NCI-H82 treated with DMSO at 0.1 percent for 48 hours (cell line): ENCODE data around the gene G3BP2.

ENCODE experiments used
- DNase-seq: peaks from one replicate; lab custom pipeline; 2025; ENCODE audit not compliant: unreplicated experiment; lab: John Stamatoyannopoulos, UW

G3BP2 gene

DNA sequence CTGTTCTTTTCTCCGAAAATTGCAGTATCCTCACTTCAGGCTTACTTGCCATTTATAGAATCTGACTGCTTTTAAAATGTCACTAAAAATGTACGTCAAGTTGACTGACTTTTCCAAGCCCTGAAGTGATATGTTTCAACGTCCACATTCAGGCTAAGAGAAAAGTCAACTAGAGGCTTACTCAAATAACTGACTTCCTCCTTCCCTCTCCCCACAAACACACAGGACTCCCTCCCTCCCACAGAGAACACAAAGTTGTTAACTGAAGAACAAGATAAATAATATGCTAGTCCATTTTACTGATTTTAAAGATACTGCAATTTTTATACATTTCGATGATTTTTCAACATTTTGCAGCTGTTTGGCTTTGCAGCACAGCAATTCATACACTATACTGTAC is 29.1 kb downstream of the G3BP2 start:
- DNase-seq: no peak

DNA sequence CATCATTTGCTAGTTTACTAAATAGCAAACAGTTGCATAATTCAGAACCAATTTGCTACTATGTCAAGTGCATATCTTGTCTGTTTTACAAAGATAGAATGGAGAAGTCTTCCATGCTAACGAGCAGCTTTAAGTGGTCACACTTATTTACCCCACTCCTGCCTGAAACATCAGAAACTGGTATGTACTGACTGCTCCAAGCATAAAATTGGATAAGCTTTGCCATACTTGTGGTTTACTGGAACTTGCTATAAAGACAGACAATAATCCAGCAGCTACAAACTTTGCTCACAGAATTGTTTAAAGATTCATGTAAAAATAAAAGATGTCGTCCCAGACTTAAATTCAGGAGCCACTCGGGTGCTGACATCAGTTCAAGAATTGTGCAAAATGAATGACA is 29.6 kb downstream of the G3BP2 start:
- DNase-seq: no peak

DNA sequence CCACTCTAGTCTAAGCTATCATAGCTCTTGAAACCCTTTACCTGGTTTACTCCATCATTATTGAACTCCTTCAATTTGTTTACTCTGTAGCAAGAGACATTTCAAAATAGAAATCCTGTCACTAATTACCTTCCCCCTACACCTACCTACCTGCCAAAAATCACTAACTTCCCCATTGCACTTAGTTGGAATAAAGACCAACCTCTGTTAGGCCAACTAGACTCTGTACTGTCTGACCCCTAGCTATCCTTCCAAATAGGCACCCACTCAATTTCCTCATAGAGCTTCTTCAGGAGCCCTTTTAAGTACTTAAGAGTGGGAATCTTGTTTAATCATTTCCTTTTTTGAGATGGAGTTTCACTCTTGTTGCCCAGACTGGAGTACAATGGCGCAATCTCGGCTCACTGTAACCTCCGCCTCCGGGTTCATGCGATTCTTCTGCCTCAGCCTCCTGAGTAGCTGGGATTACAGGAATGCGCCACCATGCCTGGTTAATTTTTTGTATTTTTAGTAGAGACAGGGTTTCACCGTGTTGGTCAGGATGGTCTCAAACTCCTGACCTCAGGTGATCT is 34.0 kb downstream of the G3BP2 start:
- no peak for DNase-seq

DNA sequence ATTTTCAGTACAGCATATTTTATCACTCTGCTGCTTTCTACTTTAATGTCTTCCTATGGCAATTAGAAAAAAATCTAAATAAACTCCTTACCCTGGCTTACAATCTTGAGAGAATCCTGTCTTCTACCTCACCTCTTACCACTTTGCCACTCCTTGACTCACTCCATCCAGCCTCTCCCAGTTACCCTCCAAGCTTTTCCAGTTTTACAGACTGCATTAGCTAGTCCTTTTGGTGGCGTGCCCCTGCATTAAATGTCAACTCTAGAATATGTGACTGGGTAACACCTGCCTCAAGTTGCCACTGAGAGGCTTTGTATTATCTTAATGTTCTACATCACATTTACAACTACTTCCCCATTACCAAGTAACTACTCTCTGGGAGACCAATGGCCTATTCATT is 35.4 kb downstream of the G3BP2 start:
- no peak for DNase-seq

DNA sequence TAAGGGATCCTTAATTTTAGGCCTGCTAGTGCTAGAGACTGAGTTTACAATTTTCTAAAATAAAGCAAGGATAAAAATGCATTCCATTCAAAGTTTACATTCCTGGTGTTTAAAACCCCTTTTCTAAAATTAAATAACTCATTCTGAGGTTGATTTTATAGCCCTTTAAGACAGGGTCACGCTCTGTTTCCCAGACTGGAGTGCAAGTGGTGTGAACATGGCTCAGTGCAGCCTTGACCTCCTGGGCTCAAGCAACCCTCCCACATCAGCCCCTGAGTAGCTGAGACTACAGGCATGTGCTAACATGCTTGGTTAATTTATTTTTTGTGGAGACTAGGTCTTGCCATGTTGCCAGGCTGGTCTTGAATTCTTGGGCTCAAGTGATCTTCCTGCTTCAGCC is 36.0 kb downstream of the G3BP2 start:
- DNase-seq: no peak

DNA sequence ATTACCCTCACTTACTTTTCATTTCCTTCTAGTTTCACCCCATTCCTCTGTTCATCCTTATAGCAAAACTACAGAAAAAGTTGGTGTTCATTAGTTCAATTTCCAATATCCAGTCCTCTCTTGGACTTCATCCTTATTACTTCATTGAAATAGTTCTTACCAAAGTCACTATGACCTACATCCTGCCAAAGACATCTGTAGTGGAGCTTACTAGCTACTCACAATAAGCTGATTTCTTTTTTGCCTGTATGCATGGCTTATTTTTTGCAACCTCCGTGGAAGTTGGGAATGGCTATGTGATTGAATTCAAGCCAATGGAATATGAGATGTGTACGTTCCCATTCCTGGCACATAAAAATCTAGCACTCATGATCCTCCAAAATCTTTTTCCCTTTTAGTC is 38.3 kb downstream of the G3BP2 start:
- no peak for DNase-seq

DNA sequence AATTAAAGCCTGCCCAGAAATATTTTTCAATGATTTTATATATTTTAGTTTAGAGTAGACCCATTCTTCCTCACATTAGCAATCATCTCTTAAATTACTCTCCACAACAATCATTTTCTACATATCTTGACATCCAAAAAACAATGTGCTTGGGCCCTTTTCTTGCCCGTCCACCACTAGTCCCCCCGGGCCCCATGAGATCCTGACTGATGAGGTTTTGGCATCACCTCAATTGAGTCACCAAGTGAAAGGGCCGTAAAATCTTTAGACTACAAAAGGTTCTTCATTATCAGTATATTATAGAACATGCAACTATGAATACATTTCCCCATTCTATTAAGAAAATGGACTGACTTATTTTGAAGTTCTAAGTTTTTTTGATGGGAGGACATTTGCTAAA is 38.9 kb downstream of the G3BP2 start:
- no peak for DNase-seq

DNA sequence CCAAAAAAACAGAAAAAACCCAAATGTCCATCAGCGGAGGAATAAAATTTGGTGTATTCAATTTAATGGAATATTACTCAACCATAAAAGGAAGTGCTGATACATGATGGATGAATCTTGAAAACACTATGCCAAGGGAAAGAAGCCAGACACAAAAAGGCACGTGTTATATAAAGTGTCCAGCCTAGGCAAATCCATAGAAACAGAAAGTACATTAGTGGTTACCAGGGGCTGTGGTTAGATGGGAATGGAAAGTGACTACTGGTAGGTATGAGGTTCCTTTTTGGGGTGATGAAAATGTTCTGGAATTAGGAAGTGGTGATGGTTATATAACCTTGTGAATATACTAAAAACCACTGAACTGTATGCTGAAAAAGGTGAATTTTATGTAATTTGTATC is 39.4 kb downstream of the G3BP2 start:
- no peak for DNase-seq

DNA sequence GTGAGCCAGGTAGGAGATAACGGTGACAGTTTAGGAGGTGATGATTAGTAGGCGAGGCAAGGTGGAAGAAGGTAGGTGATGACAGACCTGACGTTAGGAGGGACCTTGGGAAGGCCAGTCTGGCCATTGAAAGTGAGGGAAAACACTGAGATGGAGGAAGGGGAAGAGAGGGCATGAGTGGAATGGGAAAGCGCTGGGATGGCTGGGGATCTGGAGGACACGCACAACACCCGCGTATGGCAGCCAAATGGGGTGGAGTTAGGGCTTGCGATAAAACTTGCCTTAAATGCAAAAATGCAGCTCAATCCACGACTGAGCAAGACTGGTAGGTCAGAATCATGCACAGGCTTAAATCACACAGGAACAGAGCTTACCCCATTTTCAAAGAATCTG is 42.3 kb downstream of the G3BP2 start:
- no peak for DNase-seq

DNA sequence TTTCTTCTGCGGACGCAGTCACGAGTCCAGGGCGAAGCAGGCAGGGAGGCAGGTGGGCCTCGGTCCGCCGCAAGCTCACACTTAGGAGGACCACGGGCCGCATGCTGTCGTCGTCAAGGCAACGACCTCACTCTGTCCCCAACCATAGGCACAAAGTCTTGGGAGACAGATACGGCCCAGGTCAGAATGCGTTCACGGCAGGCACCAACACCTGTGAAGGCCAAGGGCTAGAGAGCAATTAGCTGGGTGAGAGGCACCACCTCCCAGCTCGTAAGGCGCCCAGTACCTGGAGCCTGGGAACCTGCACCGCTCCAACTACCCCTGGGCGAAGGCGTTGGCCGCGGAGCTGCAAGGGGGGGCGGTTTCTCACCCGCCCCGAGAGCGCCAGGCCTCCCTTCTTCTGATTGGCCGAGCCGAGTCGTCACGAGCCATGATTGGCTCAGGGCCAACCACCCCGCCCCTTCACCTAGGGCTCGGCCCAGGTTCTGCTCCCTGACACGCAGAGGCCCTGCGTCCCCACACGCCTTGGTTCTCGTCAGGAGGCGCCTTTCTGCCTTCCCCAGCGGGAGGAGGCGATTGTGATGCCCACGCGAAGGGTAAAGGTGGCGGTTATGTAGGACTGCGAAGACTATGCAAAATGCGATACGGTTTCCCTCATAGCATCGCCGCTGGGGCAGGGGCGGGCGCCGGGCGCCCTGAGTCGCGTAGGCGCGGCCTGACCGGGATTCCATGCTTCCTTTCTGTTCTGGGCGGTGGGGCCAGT is 42.9 kb downstream of the G3BP2 start, which contains the start of gene CDKL2:
TSS of gene CDKL2 (minus strand) at position 355 of the 763 bp plus-strand sequence. CDS start 4,540 bp downstream, outside the sequence.
- peak; percentile 28 for DNase-seq

DNA sequence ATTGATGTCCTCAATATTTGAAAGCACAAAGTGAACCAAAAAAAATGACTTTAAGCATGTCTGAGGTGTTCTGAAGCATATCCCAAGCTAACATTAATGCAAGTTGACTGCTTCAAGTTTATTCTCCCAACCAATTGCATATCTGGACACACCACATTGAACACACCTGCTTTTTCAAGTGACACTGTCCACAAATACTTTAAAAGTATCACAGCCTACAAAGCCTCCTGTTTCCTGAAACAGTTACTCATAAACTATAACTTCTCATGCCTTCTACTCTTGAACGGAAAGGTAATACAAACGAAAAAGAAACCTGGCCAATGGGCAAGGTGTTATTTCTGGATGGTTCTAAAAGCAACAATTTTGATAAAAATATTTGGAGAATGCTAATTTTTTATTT is 44.0 kb downstream of the G3BP2 start:
- DNase-seq: no peak

DNA sequence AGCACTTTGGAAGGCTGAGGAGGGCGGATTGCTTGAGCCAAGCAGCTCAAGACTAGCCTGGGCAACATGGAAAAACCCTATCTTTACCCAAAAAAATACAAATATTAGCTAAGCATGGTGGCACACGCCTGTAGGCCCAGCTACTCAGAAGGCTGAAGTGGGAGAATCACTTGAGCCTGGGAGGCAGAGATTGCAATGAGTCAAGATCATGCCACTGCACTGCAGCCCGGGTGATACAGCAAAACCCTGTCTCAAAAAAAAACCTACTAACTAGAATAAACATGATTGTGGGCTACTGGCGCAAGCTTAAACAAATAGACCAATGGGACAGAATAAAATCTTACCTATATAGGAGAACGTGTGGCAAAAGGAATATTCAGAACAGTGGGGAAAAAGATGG is 50.2 kb downstream of the G3BP2 start:
- no peak for DNase-seq

DNA sequence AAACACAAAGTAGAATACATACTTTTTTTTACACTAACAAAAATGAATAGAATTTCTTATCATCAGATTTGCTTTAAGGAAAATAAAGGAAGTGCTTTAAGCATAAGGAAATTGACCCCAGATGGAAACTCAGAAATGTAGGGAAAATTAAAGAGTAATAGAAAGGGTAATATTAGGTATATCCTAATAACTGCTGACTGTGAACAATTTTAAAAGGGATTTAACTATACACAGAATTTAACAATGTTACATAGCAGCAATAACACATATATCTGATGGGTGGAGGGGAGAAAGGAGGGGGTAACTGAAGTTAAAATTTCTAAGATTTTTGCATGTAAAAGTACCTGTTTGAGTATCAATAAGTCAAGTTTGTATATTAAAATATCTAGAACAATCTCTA is 51.5 kb downstream of the G3BP2 start:
- DNase-seq: no peak

DNA sequence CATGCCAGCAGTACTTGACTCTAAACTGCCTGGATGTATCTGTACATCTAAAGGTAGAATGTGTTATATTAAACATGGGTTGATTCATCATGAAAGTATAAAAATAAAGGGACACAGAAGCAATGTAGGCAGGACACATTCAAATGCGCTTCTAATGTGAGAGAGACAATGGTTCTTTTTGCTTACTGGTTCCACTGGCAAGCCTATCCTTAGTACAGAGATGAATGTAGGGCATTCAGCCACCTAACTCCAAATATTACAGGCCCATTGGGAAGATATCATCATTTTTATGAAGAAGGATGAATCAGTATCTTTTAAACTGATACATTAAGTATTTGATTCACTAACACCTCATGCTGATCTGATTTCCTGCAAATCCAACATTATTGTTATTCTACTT is 60.9 kb downstream of the G3BP2 start:
- DNase-seq: no peak

DNA sequence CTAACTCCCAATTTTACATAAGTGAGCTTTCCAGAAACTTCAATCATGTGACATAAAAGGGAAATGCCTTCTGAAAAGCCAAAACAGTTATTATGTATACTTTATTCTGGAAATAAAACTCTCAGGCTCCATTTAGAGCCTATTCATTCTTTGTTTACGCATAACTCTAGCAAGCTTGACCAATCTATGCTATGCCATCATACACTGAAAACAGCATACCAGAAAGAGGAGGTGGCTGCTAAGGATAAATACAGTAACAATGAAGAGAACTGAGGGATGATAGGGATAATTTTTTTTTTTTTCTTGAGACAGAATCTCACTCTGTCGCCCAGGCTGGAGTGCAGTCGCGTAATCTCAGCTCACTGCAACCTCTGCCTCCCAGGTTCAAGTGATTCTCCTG is 67.3 kb downstream of the G3BP2 start:
- DNase-seq: no peak

DNA sequence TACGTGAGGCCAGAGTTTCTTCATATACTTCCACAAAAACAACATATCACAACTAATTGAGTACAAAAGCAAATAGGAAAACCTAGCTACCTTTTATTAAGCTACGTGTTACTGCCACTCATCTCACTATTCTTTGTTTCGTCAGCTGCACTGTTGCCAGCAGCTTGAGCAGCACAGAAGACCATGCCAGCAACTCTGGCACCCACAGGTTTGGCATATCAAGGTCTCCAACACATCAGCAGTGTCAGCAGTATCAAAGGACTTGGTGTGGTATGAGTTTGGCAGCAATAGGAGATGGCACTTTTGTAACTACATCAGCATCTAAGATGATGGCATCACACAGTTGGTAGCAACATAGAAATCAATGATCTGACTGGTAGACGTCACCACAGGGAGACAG is 73.6 kb downstream of the G3BP2 start:
- no peak for DNase-seq

DNA sequence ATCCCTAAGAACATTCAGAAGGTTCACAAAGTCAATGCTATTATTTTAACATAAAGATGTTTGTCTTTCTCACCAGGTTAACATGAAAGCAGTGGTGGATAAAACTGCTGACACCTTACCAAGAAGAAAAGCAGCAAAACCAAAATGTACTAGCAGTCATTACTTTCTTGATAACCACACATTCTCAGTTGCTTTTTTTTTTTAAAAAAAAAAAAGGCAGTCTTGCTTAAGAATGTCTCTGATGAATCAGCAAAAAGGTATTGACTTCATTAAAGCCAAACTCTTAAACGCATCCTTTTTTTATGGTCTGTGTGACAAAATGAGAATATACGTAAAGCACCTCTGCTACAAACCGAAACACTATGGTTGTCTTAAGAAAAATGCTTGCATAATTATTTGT is 74.8 kb downstream of the G3BP2 start:
- DNase-seq: no peak

DNA sequence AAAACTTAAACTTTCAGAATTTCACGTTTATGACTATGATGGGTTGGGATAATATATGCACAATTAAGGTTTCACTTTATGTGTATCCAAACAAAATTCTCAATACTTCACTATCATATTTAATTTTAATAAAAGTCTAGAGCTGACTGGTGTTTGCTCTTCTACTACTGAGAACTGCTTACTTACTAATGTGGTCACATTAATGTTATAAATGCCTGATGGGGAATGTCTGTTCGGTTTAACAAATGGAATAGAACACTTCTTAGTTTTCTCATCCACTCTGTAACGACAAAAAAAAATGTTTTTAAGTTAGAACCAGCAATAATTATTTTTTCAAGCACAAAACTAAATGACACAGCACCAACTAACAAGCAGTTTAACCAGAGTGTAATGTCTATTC is 77.2 kb downstream of the G3BP2 start:
- no peak for DNase-seq

DNA sequence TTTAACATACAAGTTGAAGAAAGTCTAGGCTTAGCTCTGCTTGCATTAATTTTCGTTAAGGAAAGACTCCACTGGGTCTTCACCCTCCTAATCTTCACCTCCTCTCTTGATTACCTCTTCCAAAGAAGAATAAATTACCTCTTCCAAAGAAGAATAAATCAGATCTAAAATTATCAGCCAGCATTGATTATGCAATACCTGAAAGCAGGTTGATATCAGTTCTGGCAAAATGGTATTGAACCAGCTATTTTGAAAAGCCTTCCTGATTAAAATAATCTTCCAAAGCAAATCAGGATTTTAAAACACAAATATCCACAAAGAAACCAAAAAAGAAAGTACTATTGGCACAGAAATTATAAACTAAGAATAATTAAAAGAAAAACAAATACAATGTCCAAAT is 79.8 kb downstream of the G3BP2 start:
- no peak for DNase-seq
